Fibroblast of lung (primary cell): Measurements from ENCODE around the gene STX1B.

Experiments used
- CTCF ChIP-seq, 2 donors: IDR thresholded peaks in 1 of 2; conservative IDR thresholded peaks in 1 of 2; 1 replicate in 1 of 2; 2 replicates in 1 of 2; pipeline ENCODE4 v1.5.1; 2011 to 2012; ENCODE audit warnings: low read length in 2 of 2, control low read depth in 1 of 2, inconsistent platforms in 1 of 2, low read depth in 1 of 2, mild to moderate bottlenecking in 1 of 2
- EZH2 ChIP-seq: IDR thresholded peaks from 2 replicates; pipeline ENCODE4 v1.5.1; 2012; ENCODE audit warnings: low read length, control low read depth, mild to moderate bottlenecking; ENCODE audit errors: missing control alignments

GRCh38 chr16:30980434-30980833 lies 30.0 kb downstream of the STX1B start:
- TF ChIP-seq CTCF (conservative IDR thresholded peaks at IDR 0.05 in 1 of 2, IDR thresholded peaks at IDR 0.05 in 1 of 2; ENCODE audit: low read depth in 1 of 2, low read length in 2 of 2) (no peak), EZH2 (no peak)
